ENCODE measurements around the gene TRAM2.

The TRAM2 gene

DNA sequence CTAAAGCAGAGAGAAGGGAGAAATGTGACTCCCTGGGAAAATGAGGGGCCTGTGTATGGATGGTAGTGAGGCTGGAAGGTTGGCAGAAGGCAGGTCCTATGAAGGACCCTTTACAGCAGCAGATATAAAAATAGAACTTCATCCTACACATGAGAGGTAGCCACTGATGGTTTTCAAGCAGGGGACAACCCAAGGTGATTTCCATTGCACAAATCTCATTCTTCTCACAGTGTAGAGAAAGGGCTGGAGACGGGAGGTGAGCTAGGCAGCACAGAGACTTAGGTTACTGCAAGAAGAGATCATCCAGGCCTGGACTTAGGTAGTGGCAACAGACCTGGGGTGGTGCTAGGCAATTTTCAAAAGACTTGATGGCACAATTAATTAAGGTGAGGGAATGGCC is 30.7 kb downstream of the TRAM2 start:
- Histone ChIP-seq H3K27me3 (ENCODE audit: insufficient read depth, low read length, poor library complexity, severe bottlenecking) (no peaks in the 10 kb centered on the region), H3K4me3 (ENCODE audit: low read length, poor library complexity, severe bottlenecking) (no peak overlapping the region), H2AFZ (ENCODE audit: low read length) (no peak overlapping the region), H3K36me3 (ENCODE audit: insufficient read depth, low read length) (peaks cover 21% of the 10 kb centered on the region; the same call in 1 of the 2 replicates), H3K9ac (ENCODE audit: low read depth, low read length, poor library complexity, severe bottlenecking) (peak overlapping the region; percentile 17), H3K9me2 (replicated peaks; ENCODE audit: low read depth, low read length) (no peaks in the 10 kb centered on the region), H3K4me2 (ENCODE audit: low read depth, low read length, poor library complexity, severe bottlenecking) (no peak overlapping the region), H3F3A (ENCODE audit: low read depth) (0 out of 2 replicates have a peak, but pooled peaks cover 7% of the 10 kb centered on the region), H4K20me1 (ENCODE audit: insufficient read depth, low read length, poor library complexity, severe bottlenecking) (peaks cover 13% of the 10 kb centered on the region), H3K79me2 (ENCODE audit: insufficient read depth, low read length) (peaks cover 93% of the 10 kb centered on the region), H3K9me3 (ENCODE audit: insufficient read depth, low read depth, low read length) (no peaks in the 10 kb centered on the region), H3K4me1 (ENCODE audit: insufficient read depth, low read length, poor library complexity, severe bottlenecking) (peaks cover 93% of the 10 kb centered on the region)
- TF ChIP-seq, protein P1, sequence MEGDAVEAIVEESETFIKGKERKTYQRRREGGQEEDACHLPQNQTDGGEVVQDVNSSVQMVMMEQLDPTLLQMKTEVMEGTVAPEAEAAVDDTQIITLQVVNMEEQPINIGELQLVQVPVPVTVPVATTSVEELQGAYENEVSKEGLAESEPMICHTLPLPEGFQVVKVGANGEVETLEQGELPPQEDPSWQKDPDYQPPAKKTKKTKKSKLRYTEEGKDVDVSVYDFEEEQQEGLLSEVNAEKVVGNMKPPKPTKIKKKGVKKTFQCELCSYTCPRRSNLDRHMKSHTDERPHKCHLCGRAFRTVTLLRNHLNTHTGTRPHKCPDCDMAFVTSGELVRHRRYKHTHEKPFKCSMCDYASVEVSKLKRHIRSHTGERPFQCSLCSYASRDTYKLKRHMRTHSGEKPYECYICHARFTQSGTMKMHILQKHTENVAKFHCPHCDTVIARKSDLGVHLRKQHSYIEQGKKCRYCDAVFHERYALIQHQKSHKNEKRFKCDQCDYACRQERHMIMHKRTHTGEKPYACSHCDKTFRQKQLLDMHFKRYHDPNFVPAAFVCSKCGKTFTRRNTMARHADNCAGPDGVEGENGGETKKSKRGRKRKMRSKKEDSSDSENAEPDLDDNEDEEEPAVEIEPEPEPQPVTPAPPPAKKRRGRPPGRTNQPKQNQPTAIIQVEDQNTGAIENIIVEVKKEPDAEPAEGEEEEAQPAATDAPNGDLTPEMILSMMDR (conservative IDR thresholded peaks at IDR 0.05; ENCODE audit: low read length): no peak
- TF ChIP-seq EZH2phosphoT487 (IDR thresholded peaks at IDR 0.05; ENCODE audit: borderline replicate concordance): no peak

DNA sequence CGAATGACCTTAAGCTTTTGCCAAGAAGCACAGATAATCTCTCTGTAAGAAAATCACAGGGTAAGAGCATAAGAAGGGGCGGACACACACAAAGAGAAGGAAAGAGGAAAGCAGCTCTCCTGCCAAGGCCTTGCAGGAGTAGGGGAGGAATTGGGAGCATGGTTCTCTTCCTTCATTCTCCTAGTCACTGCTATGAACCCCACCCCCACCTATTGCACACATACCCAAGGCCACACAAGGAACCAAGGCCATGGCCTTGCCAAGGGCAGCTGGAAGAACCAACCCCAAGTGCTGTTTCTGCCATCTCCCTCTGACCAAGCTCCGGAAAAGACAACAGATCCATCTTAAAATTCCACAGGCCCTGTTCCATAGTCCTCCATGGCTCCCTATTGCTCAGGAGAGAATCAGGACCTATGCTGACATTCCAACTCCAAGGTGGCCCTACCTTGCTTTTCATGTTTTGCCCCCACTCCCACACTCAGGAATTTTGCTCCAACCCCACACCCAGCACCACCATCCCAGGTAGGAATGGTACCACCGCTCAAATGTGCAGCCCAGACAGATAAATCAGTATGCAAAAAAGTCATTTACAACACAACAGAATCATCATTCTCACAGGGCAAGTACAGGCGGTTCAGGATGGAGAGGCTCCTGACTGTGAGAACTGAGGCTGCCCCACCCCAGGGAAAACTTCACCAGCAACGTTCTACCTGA is 31.3 kb downstream of the TRAM2 start:
- TF ChIP-seq, protein P1 (conservative IDR thresholded peaks at IDR 0.05; ENCODE audit: low read length): no peak
- TF ChIP-seq EZH2phosphoT487 (IDR thresholded peaks at IDR 0.05; ENCODE audit: borderline replicate concordance): no peak
- no peak overlapping the region for H2AFZ ChIP-seq (ENCODE audit: low read length)
- H3K4me2 ChIP-seq (ENCODE audit: low read depth, low read length, poor library complexity, severe bottlenecking): no peak overlapping the region
- no peak overlapping the region for H3K9ac ChIP-seq (ENCODE audit: low read depth, low read length, poor library complexity, severe bottlenecking)
- 0 out of 2 replicates have a peak, but pooled peaks cover 5% of the 10 kb centered on the region for H3F3A ChIP-seq (ENCODE audit: low read depth)
- H3K79me2 ChIP-seq (ENCODE audit: insufficient read depth, low read length): peaks cover 97% of the 10 kb centered on the region
- no peaks in the 10 kb centered on the region for H3K27me3 ChIP-seq (ENCODE audit: insufficient read depth, low read length, poor library complexity, severe bottlenecking)
- H4K20me1 ChIP-seq (ENCODE audit: insufficient read depth, low read length, poor library complexity, severe bottlenecking): peaks cover 13% of the 10 kb centered on the region
- H3K9me2 ChIP-seq (replicated peaks; ENCODE audit: low read depth, low read length): no peaks in the 10 kb centered on the region
- H3K4me1 ChIP-seq (ENCODE audit: insufficient read depth, low read length, poor library complexity, severe bottlenecking): peaks cover 93% of the 10 kb centered on the region
- no peaks in the 10 kb centered on the region for H3K9me3 ChIP-seq (ENCODE audit: insufficient read depth, low read depth, low read length)
- peaks cover 21% of the 10 kb centered on the region; the same call in 1 of the 2 replicates for H3K36me3 ChIP-seq (ENCODE audit: insufficient read depth, low read length)
- H3K4me3 ChIP-seq (ENCODE audit: low read length, poor library complexity, severe bottlenecking): no peak overlapping the region

DNA sequence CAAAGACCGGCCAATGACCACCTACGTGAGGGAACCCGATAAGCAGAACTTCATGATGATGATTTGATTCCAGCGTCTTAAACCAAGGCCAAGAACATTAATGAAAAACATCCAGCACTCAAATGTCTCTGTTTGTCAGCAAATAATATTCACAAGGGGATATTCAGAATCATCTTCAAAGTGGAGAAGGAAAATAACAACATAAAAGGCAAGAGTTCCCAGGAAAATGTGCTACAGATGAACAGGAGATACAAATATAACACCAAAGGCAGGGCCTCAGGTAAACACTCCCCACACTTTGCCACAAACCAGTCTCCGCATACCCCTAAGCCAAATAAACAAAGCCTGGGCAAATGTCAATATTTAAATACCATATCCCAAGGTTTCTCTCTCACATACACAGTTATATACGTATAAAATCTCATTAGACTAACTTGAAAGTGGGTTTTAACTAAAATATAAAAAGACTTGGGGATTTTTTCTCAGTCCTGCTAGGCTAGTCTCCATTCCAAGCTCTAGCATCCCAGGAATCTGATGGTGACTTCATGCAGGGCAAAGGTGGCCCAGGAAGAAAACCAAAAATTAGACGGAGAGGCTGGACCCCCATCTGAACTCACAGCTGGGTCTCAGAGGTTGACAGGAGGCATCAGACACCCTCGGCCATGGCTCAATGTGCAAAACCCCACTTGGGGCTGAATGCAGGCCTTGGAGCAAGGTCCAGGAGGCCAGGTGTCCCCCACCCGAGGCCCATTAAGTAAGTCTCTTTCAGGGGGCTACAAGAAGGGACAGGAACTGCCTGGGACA is 32.1 kb downstream of the TRAM2 start:
- Histone ChIP-seq H3K9ac (ENCODE audit: low read depth, low read length, poor library complexity, severe bottlenecking) (no peak overlapping the region), H4K20me1 (ENCODE audit: insufficient read depth, low read length, poor library complexity, severe bottlenecking) (peaks cover 11% of the 10 kb centered on the region), H3K36me3 (ENCODE audit: insufficient read depth, low read length) (peaks cover 21% of the 10 kb centered on the region; the same call in 1 of the 2 replicates), H3K79me2 (ENCODE audit: insufficient read depth, low read length) (peaks cover 100% of the 10 kb centered on the region), H3K27me3 (ENCODE audit: insufficient read depth, low read length, poor library complexity, severe bottlenecking) (no peaks in the 10 kb centered on the region), H3K4me3 (ENCODE audit: low read length, poor library complexity, severe bottlenecking) (no peak overlapping the region), H2AFZ (ENCODE audit: low read length) (no peak overlapping the region), H3K4me2 (ENCODE audit: low read depth, low read length, poor library complexity, severe bottlenecking) (peak overlapping the region; percentile 12), H3K9me2 (replicated peaks; ENCODE audit: low read depth, low read length) (no peaks in the 10 kb centered on the region), H3K9me3 (ENCODE audit: insufficient read depth, low read depth, low read length) (no peaks in the 10 kb centered on the region), H3F3A (ENCODE audit: low read depth) (0 out of 2 replicates have a peak, but pooled peaks cover 4% of the 10 kb centered on the region), H3K4me1 (ENCODE audit: insufficient read depth, low read length, poor library complexity, severe bottlenecking) (peaks cover 94% of the 10 kb centered on the region)
- TF ChIP-seq, protein P1 (conservative IDR thresholded peaks at IDR 0.05; ENCODE audit: low read length): no peak
- no peak for TF ChIP-seq EZH2phosphoT487 (IDR thresholded peaks at IDR 0.05; ENCODE audit: borderline replicate concordance)
